GM23248 (cell line): ENCODE data around the gene RNF39.

Source experiments
- EZH2 ChIP-seq: fragments of 200-600 bp; sonication (generic); IDR thresholded peaks from 2 replicates; pipeline ENCODE4 v1.6.1; 2018; ENCODE audit warnings: antibody characterized with exemption, mild to moderate bottlenecking; ENCODE audit not compliant: insufficient read depth, poor library complexity, severe bottlenecking
- EZH2phosphoT487 ChIP-seq: fragments of 200-600 bp; sonication (generic); IDR thresholded peaks from 2 replicates; pipeline ENCODE4 v1.6.1; 2018; ENCODE audit warnings: antibody characterized with exemption, moderate library complexity, mild to moderate bottlenecking, low read depth; ENCODE audit not compliant: insufficient read depth

- TF ChIP-seq EZH2phosphoT487 = no peak
- no peak for TF ChIP-seq EZH2
Measured at GRCh38 chr6:30025186-30025585, 50.4 kb downstream of the RNF39 start.
